Hematopoietic multipotent progenitor cell treated with erythropoietin and hydrocortisone succinate and interleukin-3 and kit ligand, for 4 days (in vitro differentiated cells): Measurements from ENCODE around the gene ACVRL1.
A peak's percentile ranks its signal among the peaks of the same experiment; 100 is the strongest.

ENCODE experiments used
- DNase-seq: peaks from one replicate; pipeline ENCODE4 v3.0.0-alpha.2; 2015

Gene ACVRL1

DNA sequence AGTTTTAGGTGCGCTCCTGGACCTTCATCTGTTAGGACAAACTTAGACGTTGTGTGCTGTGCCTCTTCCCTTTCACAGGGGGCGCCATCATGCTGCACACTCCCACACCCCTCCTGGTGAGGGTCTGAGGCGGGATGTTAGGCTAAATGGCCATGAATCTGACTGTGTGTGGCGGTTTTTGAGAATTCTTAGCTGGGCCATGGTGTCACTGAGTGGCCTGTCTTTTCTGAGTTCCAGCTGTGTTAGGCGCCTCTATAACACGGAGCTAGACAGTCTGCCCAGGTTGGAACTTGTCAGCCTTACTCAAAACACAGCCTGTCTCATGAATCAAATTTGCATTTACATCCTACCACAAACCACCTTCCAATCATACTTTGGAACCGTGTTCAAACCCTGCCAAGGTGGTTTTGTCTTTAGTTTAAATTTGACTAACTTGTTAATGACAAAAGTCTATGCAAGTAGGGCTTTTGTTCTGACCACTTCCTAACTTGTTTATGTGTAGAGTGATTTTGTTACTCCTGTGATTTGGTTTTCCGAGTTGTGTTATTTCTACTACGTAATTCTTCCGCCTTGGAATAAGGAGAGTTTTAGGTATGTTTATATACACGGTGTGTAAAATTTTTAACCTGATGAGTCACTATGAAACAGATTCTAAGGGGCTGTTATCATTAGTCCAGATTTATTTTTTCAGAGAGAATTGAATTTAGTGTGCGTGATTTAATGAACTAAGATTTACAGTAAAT lies 63.8 kb downstream of the ACVRL1 start:
- peak; percentile 54 for DNase-seq

GRCh38 chr12:51971679-51972421 lies 64.5 kb downstream of the ACVRL1 start:
- DNase-seq, result peak; percentile 52

DNA sequence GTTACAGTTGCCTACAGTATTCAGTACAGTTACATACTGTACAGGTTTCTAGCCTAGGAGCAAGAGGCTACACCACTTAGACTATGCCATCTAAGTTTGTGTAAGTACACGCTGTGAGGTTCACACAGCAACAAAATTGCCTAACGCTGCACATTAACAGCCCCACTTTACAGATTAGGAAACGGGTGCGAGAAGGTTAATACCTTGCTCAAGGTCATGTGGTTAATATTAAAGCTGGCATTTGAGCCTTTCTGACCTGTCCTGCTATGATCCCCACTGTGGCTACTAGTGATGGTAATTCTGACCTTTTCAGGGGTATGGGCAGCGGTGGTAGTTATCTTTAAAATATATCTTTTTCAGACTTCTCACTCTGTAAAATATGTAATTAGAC lies 65.1 kb downstream of the ACVRL1 start:
- DNase-seq, result peak; percentile 68

DNA sequence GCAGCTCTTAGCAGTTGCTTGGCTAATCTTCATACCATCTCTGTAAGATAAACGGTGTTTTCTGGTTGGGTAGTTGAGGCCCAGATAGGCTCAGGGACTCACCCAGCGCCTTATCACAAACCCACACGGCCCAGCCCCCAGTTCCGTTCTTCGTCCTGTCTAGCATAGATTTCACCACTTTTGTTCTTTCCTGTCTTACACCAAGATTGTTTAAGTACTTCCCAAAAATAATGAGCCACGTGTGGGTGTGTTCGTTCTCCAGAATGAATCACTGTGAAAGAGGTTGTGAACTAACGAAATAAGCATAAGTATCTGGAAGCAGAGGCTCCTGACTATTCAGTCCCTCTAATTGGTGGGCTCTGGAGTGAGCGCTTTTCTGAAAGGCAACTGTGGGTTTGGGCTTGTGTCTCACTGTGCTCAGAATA lies 65.6 kb downstream of the ACVRL1 start:
- DNase-seq, result peak; percentile 97
